NCI-H1417 (cell line): ENCODE data around the gene HABP2.
A peak's percentile ranks its signal among the peaks of the same experiment; 100 is the strongest.

Source experiments
- DNase-seq, 3 experiments: peaks; one replicate each; lab custom pipeline; 2025; lab: John Stamatoyannopoulos, UW

Gene HABP2

GRCh38 chr10:113557903-113558321, 5.1 kb downstream of the HABP2 start:
- no peak for DNase-seq

DNA sequence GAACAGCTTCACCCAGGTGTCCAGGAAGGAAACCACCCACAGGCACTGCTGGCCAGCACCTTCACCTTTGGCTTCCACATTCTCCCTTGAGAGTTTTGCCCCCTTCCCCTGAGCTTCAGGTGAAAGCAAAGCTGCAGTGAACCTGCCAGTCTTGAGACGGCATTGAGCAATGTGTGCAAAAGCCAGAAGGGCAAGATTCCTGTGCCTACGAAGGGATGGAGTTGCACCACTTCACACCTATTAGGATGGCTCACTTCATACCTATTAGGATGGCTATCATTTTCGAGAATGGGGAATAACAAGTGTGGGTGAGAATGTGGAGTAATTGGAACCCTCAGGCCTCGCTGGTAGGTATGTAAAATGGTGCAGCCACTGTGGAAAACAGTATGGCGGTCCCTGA, 7.2 kb downstream of the HABP2 start:
- no peak for DNase-seq

DNA sequence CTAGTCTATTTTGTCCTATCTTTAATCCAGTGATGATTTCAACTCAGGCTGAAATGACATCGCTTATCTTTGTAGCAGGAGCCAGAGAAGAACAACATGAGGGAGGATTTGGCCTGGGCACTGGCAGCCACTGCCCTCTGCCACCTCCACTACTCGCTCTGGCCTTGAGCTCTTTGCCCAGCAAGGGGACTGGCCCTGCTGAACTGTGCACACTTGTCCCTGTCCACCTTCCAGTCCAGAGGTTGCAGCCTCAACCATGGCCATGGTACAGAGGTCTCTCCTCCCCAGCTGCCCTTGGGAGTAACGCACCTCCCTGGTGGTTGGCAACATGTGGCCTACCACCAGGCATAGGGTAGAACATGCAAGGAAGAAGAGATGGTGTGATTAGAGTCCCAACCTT, 8.4 kb downstream of the HABP2 start:
- no peak for DNase-seq

DNA sequence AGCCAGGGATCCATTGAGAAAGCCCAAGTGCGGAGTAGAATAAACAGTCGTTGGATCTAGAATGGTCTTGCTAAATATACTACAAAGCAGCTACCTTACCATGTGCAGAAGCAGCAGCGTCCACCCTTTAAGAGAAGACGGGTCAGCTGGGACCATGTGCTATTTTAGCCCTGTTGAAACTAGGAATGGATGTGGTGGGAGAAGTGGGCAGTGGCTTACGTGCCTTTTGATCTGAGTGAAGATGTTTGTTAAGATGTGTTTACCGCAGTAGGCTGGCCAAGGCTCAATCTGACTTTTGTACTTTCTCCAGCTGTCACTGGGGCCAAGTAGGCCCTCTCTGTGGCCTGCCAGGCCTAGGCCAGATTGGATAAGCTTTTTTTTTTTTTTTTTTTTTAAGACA, 9.2 kb downstream of the HABP2 start:
- DNase-seq = no peak

DNA sequence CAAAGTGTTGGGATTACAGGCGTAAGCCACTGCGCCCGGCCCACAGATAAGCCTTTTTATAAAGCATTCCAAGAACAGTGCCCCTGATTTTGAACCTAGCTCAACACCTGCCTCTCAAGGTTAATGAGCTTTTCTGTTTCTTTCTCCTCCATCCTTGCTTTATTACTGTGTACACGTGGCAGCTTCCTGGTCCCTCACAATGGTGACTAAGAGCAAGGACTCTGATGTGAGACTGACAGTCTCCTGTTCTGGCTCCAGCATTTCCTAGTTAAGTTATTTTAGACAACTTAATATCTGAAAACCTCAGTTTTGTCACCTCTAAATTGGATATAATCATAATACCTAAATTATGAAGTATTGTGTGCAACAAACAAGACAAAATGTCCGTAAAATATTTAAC, 9.9 kb downstream of the HABP2 start:
- no peak for DNase-seq

GRCh38 chr10:113563306-113564088, 10.6 kb downstream of the HABP2 start:
- DNase-seq = peak in 2 of 3 experiments; percentile 9 to 69

DNA sequence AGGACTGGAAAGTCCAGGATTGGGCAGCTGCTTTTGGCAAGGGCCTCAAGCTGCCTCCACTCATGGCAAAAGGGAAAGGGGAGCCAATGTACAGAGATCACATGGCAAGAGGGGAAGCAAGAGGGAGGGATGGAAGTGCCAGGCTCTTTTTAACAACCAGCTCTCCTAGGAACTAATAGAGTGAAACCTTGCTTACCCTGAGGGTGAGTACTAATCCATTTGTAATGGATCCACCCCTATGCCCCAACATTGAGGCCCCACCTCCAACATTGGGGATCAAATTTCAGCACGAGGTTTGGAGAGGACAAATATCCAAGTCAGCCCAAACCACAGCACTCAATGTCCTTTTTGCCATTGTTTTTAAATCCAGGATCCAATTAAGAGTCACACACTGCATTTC, 12.5 kb downstream of the HABP2 start:
- peak in 1 of 3 experiments; percentile 42 for DNase-seq

DNA sequence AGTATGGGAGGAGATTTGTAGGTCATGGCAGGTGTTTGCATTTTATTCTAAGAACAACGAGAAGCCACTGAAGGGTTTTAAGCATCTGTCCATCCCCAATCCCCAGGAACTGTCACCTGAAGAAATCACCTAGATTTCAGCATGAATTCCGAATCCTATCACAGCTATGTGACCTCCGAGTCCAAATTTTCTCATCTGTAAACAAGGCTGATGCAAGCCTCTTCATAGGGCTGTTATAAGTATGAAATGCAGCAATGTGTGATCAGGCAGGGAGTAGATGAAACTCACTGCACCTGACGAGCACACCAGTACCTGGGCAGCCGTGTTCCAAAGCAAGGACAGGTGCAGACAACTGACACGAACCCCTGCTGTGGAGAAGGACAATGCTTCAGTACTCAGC, 14.0 kb downstream of the HABP2 start:
- peak; percentile 73 to 89 (median 80) for DNase-seq

- no peak for DNase-seq
Observed at GRCh38 chr10:113569576-113569975, 16.7 kb downstream of the HABP2 start.

GRCh38 chr10:113572520-113573290, 19.9 kb downstream of the HABP2 start:
- DNase-seq = peak in 1 of 3 experiments; percentile 64

GRCh38 chr10:113573368-113573767, 20.5 kb downstream of the HABP2 start:
- DNase-seq = no peak

GRCh38 chr10:113576852-113577251, 24.0 kb downstream of the HABP2 start:
- DNase-seq = no peak

GRCh38 chr10:113578773-113579172, 25.9 kb downstream of the HABP2 start:
- no peak for DNase-seq

- no peak for DNase-seq
Observed at GRCh38 chr10:113581092-113581491, 28.2 kb downstream of the HABP2 start.

DNA sequence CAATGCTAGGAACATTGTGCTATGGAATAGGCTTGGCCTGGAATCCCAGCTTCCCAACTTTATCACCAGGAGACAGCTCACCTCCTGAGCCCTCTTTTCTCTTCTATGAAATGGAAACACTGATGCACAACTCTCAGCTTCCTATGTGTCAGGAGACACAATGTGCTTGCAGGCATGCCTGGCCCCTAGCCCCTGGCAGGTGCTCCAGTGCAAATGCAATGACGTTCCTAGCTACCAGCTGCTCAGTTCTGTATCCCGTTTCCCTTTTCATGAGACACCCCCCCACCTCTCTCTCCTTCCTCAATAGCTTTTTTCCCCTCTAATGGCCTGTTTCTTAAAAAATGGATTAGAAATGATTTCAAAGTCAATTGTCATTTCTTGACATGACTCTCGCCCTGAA, 30.7 kb downstream of the HABP2 start:
- DNase-seq = no peak

- DNase-seq = no peak
Observed at GRCh38 chr10:113585949-113586348, 33.1 kb downstream of the HABP2 start.

- DNase-seq = no peak
Observed at GRCh38 chr10:113589201-113589770, 36.4 kb downstream of the HABP2 start.

GRCh38 chr10:113590581-113590980, 37.7 kb downstream of the HABP2 start:
- DNase-seq = no peak

- DNase-seq = no peak
Observed at GRCh38 chr10:113592380-113592779, 39.5 kb downstream of the HABP2 start.

GRCh38 chr10:113594652-113595051, 41.8 kb downstream of the HABP2 start:
- DNase-seq = no peak

DNA sequence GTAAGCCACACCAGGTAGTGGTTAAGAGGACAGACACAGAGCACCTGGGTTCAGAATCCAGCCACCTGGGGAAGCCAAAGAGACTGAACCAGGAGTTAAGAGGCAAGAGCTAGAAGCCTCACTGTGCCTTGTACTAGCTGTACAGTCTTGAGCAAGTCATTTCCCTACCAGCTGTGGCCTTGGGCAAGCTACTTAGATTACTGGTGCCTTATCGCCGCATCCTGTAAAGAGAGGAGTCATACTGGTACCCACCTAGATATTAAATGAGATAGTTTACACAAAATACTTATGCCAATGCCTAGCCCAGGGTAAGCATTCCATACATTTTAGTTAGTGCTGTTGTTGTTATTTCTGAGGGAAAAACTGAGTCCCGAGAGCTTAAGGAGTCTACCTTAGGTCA, 47.7 kb downstream of the HABP2 start:
- DNase-seq = no peak

DNA sequence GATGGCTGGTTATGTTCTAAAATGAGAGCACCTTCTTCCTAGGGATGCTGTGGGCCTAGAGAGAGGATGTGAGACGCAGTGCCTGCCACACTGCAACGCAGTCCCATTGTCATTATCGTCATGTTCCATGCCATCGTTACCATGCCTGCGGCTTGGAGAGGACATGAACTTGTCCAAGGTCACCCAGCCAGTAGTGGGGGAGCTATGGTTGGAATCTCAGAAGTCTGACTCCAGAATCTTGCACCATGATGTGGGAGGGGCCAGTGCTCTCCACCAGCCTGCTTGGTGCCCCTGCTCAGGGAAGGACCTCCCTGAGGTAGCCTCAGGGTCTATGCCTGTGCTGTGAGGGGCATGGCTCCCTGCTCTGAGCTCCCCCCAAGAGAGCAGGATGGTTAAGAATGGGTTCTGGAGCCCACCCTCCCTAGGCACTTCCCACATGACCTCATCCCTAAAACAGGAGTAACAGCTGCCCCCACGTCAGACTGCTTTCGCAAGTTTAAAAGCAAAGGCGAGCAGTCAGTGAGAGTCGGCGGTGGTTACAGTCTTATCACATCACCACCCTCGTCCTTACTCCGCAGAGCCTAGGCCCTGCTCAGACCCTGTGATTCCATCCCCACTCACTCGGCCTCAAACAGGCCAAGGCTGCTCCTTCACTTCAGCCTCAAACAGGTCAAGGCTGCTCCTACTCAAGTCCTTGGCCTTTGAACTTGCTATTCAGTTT, 50.4 kb downstream of the HABP2 start:
- DNase-seq = no peak
